GM12878 (cell line): ENCODE data around the gene PTPRN2. TPM values are rescaled to one million over a fixed set of nuclear protein-coding genes. Genes with fewer than 3 reads are reported as not detected.

ENCODE experiments used
- ATAC-seq: fragments of 200-7000 bp; cut with Tn5 transposase; 3 replicates; pipeline ENCODE4 v1.9.1; 2020; ENCODE audit warnings: mild to moderate bottlenecking, moderate library complexity
- BruUV-seq: library from RNA; stranded (reverse); fragments of 400-500 nt; replicated peaks from 2 replicates; lab custom pipeline; 2021; lab: Mats Ljungman, UMichigan
- CTCF ChIA-PET: fragments of 300-600 bp; sonication (Branson Sonifier 250); formaldehyde crosslinking; extraction: SDS; loops from one replicate; lab custom pipeline; 2021; ENCODE audit warnings: inconsistent platforms; lab: Yijun Ruan, JAX
- POLR2A ChIA-PET: fragments of 350-600 bp; formaldehyde crosslinking; extraction: SDS; loops from one replicate; lab custom pipeline; 2021; ENCODE audit warnings: inconsistent platforms; lab: Charles Lee
- RAD21 ChIA-PET: fragments of 300-600 bp; sonication (Branson Sonifier 250); formaldehyde crosslinking; loops from one replicate; lab custom pipeline; 2023; ENCODE audit warnings: antibody characterized with exemption; ENCODE audit not compliant: unreplicated experiment; lab: Charles Lee
- SMC1A ChIA-PET: fragments of 300-600 bp; sonication (Branson Sonifier 250); formaldehyde crosslinking; loops from one replicate; lab custom pipeline; 2023; ENCODE audit not compliant: unreplicated experiment, uncharacterized antibody; lab: Charles Lee
- DNase-seq: peaks from one replicate; pipeline ENCODE4 v3.0.0-alpha.2; 2011; ENCODE audit warnings: low read depth, low spot score
- FAIRE-seq: peaks from 3 replicates; lab custom pipeline; 2011; peaks lifted over from hg19 to GRCh38; lab: Jason Lieb, UNC
- H2AFZ ChIP-seq: 2 replicates; pipeline ENCODE4 v1.6.0; 2011; ENCODE audit warnings: low read depth, low read length, control low read depth; ENCODE audit not compliant: control insufficient read depth
- H3K27ac ChIP-seq: 2 replicates; pipeline ENCODE4 v1.5.1; 2011; ENCODE audit warnings: control low read depth; ENCODE audit not compliant: control insufficient read depth, insufficient read depth
- H3K27me3 ChIP-seq, 2 experiments: replicated peaks in 1 of 2; 2 replicates each; pipeline versions ENCODE4 v1.6.0 to v1.6.1; 2011; ENCODE audit warnings: low read length in 1 of 2; ENCODE audit not compliant: control insufficient read depth in 2 of 2, insufficient read depth in 2 of 2
- H3K36me3 ChIP-seq, 2 experiments: 2 replicates each; pipeline ENCODE4 v1.5.1; 2011; ENCODE audit warnings: low read length in 1 of 2; ENCODE audit not compliant: control insufficient read depth in 2 of 2, insufficient read depth in 2 of 2
- H3K4me1 ChIP-seq: 2 replicates; pipeline ENCODE4 v1.6.1; 2011; ENCODE audit warnings: mild to moderate bottlenecking, low read length, moderate library complexity, mixed read lengths; ENCODE audit not compliant: control insufficient read depth, insufficient read depth
- H3K4me2 ChIP-seq: 2 replicates; pipeline ENCODE4 v1.6.0; 2011; ENCODE audit warnings: control low read depth; ENCODE audit not compliant: control insufficient read depth, insufficient read depth
- H3K4me3 ChIP-seq: fragments of 200-600 bp; sonication (generic); 2 replicates; pipeline ENCODE4 v1.5.1; 2016
- H3K79me2 ChIP-seq: 2 replicates; pipeline ENCODE4 v1.6.0; 2011; ENCODE audit warnings: low read length; ENCODE audit not compliant: control insufficient read depth, insufficient read depth
- H3K9ac ChIP-seq: 2 replicates; pipeline ENCODE4 v1.8.0; 2011; ENCODE audit warnings: low read length, control low read depth, mixed read lengths; ENCODE audit not compliant: control insufficient read depth, insufficient read depth
- H3K9me3 ChIP-seq: replicated peaks from 3 replicates; pipeline ENCODE4 v1.5.1; 2011; ENCODE audit warnings: mild to moderate bottlenecking, low read length; ENCODE audit not compliant: control insufficient read depth, insufficient read depth
- H4K20me1 ChIP-seq: 2 replicates; pipeline ENCODE4 v1.6.0; 2011; ENCODE audit not compliant: control insufficient read depth, insufficient read depth
- ATF2 ChIP-seq: IDR thresholded peaks from 2 replicates; pipeline ENCODE4 v1.6.1; 2012; ENCODE audit warnings: low read length, inconsistent platforms
- ATF3 ChIP-seq: IDR thresholded peaks from 2 replicates; pipeline ENCODE4 v1.6.1; 2011; ENCODE audit warnings: low read depth, mild to moderate bottlenecking, low read length, moderate library complexity, borderline replicate concordance; ENCODE audit errors: extremely low read depth
- CEBPB ChIP-seq, 2 experiments: fragments of 150-350 bp in 1 of 2; IDR thresholded peaks; 2 replicates each; pipeline ENCODE4 v1.6.1; 2012 to 2014; ENCODE audit warnings: low read depth in 2 of 2, low read length in 2 of 2, borderline replicate concordance in 1 of 2, inconsistent platforms in 1 of 2
- FOS ChIP-seq: IDR thresholded peaks from 3 replicates; pipeline ENCODE4 v1.6.1; 2011; ENCODE audit warnings: borderline replicate concordance; ENCODE audit not compliant: insufficient read length; ENCODE audit errors: extremely low read depth
- MEF2B ChIP-seq: fragments of 450-650 bp; IDR thresholded peaks from 2 replicates; pipeline ENCODE4 v1.6.1; 2018; ENCODE audit warnings: mild to moderate bottlenecking, moderate library complexity; ENCODE audit not compliant: partially characterized antibody, poor library complexity, severe bottlenecking
- PRDM15 ChIP-seq: fragments of 450-650 bp; formaldehyde crosslinking; IDR thresholded peaks from 2 replicates; pipeline ENCODE4 v1.4.0; 2020; ENCODE audit warnings: mild to moderate bottlenecking, moderate library complexity
- RELB ChIP-seq: fragments of 450-650 bp; IDR thresholded peaks from 2 replicates; pipeline ENCODE4 v1.6.1; 2017; ENCODE audit warnings: low read depth, mild to moderate bottlenecking, moderate library complexity
- SUPT20H ChIP-seq: IDR thresholded peaks from 2 replicates; pipeline ENCODE4 v1.6.1; 2011; ENCODE audit warnings: low read depth, mild to moderate bottlenecking, low read length, moderate library complexity, borderline replicate concordance; ENCODE audit not compliant: control insufficient read depth
- WGBS: methylation state at CpG from one replicate; pipeline ENCODE4 v1.1.6; 2016; ENCODE audit warnings: low lambda C conversion rate; ENCODE audit not compliant: insufficient replicate concordance, insufficient coverage; ENCODE audit errors: missing lambda C conversion rate; 5-methylcytosine and 5-hydroxymethylcytosine counted together
- in situ Hi-C: fragments of 300-500 bp; cut with MboI; formaldehyde crosslinking; loops from 9 replicates; pipeline ENCODE4 v1.14.3; 2018; ENCODE audit warnings: mixed read lengths
- intact Hi-C: fragments of 100-400 bp; cut with micrococcal nuclease; formaldehyde crosslinking; loops from one replicate; pipeline ENCODE4 v1.14.2; 2022; ENCODE audit not compliant: unreplicated experiment
- polyA plus RNA-seq, 11 experiments: library from polyadenylated mRNA; depleted of rRNA in 4 of 11; unstranded in 6 of 11; stranded (reverse) in 5 of 11; fragments of >200 nt; fragmentation: Nextera tagmentation in 4 of 11; fragmentation: Illumina TruSeq in 1 of 11; extraction: Ambion mirVana in 4 of 11; extraction: Trizol in 1 of 11; gene quantifications; 1 replicate in 1 of 11; 2 replicates in 10 of 11; pipeline versions ENCODE4 v1.2.1 to v1.2.3, GENCODE V29; 2011 to 2016; ENCODE audit warnings: inconsistent platforms in 2 of 11, missing spikeins in 2 of 11, low read depth in 1 of 11
- total RNA-seq, 4 experiments: library from RNA; depleted of rRNA in 3 of 4; stranded (reverse); fragments of >200 nt in 3 of 4; fragmentation: Illumina TruSeq in 1 of 4; extraction: Trizol in 1 of 4; gene quantifications; 2 replicates each; pipeline versions ENCODE4 v1.2.1 to v1.2.3, GENCODE V29; 2013 to 2021

The PTPRN2 gene
- total and polyA plus RNA-seq, 10 of the 15 experiments (the other 5 are each of a cell fraction or from before 2014, with no cell fraction given), result 5.4 TPM; not detected in 9

GRCh38 chr7:157579425-157579824 lies 1008.2 kb downstream of the PTPRN2 start (continued):
- TF ChIP-seq ATF3, result no peak

- 62% methylated on average over 31 of the region's 31 CpGs for WGBS
Observed at GRCh38 chr7:157577796-157578339, 1009.8 kb downstream of the PTPRN2 start.

More at GRCh38 chr7:157577796-157578339, 1009.8 kb downstream of the PTPRN2 start:
- Histone ChIP-seq H3K9ac (no peak overlapping the region), H3K9me3 (no peaks in the 10 kb centered on the region; the same call in 2 of the 3 replicates), H3K4me3 (no peak overlapping the region), H3K36me3 (no peaks in the 10 kb centered on the region), H3K4me2 (no peak overlapping the region), H2AFZ (no peak overlapping the region), H3K27ac (no peak overlapping the region), H3K4me1 (no peaks in the 10 kb centered on the region), H4K20me1 (no peaks in the 10 kb centered on the region), H3K27me3 (no peaks in the 10 kb centered on the region), H3K79me2 (no peaks in the 10 kb centered on the region)
- no peak for ATAC-seq
- CTCF ChIA-PET, result no interaction called here
- in situ Hi-C loops, result no loop called here
- SMC1A ChIA-PET, result no interaction called here
- intact Hi-C loops, result no loop called here
- FAIRE-seq, result no peak
- RAD21 ChIA-PET, result no interaction called here
- TF ChIP-seq PRDM15 (CRISPR knock-in tag) (no peak), FOS (no peak), SUPT20H (no peak), RELB (no peak), ATF2 (no peak), MEF2B (no peak), CEBPB (IDR thresholded peaks at IDR 0.05; ENCODE audit: borderline replicate concordance in 1 of 2, low read depth in 2 of 2, low read length in 2 of 2) (no peak)
- POLR2A ChIA-PET, result no interaction called here
- no TSS peak for BruUV-seq
- no peak for DNase-seq
